BE2C (cell line): ENCODE results near the gene OSM.

Experiments
- DNase-seq: peaks from one replicate; pipeline ENCODE4 v3.0.0-alpha.2; 2020
- H3K27me3 ChIP-seq: fragments of 250-450 bp; sonication (Bioruptor Pico); 2 replicates; pipeline ENCODE4 v1.5.1; 2020; ENCODE audit warnings: mild to moderate bottlenecking
- H3K36me3 ChIP-seq: fragments of 250-450 bp; sonication (Bioruptor Pico); 2 replicates; pipeline ENCODE4 v1.5.1; 2020; ENCODE audit warnings: mild to moderate bottlenecking
- H3K4me1 ChIP-seq: fragments of 250-450 bp; sonication (Bioruptor Pico); 2 replicates; pipeline ENCODE4 v1.5.1; 2020
- H3K4me3 ChIP-seq: 2 replicates; pipeline ENCODE4 v1.5.1; 2011; ENCODE audit warnings: low read depth, low read length
- H3K9me3 ChIP-seq: fragments of 250-450 bp; sonication (Bioruptor Pico); 2 replicates; pipeline ENCODE4 v1.5.1; 2020
- CTCF ChIP-seq: IDR thresholded peaks from 2 replicates; pipeline ENCODE4 v1.5.1; 2012; ENCODE audit warnings: mild to moderate bottlenecking, low read depth, low read length

OSM gene

GRCh38 chr22:30265131-30265720, 1.4 kb downstream of the OSM start:
- Histone ChIP-seq H3K4me3 (no peak overlapping the region), H3K9me3 (no peaks in the 10 kb centered on the region), H3K27me3 (no peaks in the 10 kb centered on the region), H3K4me1 (no peaks in the 10 kb centered on the region), H3K36me3 (no peaks in the 10 kb centered on the region)
- DNase-seq, result no peak
- TF ChIP-seq CTCF, result no peak

- H3K4me1 ChIP-seq, result no peaks in the 10 kb centered on the region
- H3K27me3 ChIP-seq, result no peaks in the 10 kb centered on the region
- no peak for TF ChIP-seq CTCF
- H3K4me3 ChIP-seq, result no peak overlapping the region
- no peak for DNase-seq
- H3K9me3 ChIP-seq, result no peaks in the 10 kb centered on the region
- H3K36me3 ChIP-seq, result no peaks in the 10 kb centered on the region
Observed at GRCh38 chr22:30263883-30264282, 2.8 kb downstream of the OSM start.

GRCh38 chr22:30262917-30263741, 3.5 kb downstream of the OSM start:
- H3K9me3 ChIP-seq, result no peaks in the 10 kb centered on the region
- H3K4me3 ChIP-seq, result peak overlapping the region; percentile 32
- DNase-seq, result peak; percentile 87
- TF ChIP-seq CTCF, result peak; percentile 97
- H3K27me3 ChIP-seq, result no peaks in the 10 kb centered on the region
- H3K4me1 ChIP-seq, result no peaks in the 10 kb centered on the region
- no peaks in the 10 kb centered on the region for H3K36me3 ChIP-seq

GRCh38 chr22:30262112-30262511, 4.5 kb downstream of the OSM start:
- Histone ChIP-seq H3K4me1 (no peaks in the 10 kb centered on the region), H3K27me3 (no peaks in the 10 kb centered on the region), H3K4me3 (no peak overlapping the region), H3K36me3 (no peaks in the 10 kb centered on the region), H3K9me3 (no peaks in the 10 kb centered on the region)
- DNase-seq, result no peak
- no peak for TF ChIP-seq CTCF

GRCh38 chr22:30261134-30261533, 5.5 kb downstream of the OSM start:
- Histone ChIP-seq H3K4me1 (0 out of 2 replicates have a peak, but pooled peaks cover 2% of the 10 kb centered on the region), H3K4me3 (no peak overlapping the region), H3K27me3 (no peaks in the 10 kb centered on the region), H3K36me3 (no peaks in the 10 kb centered on the region), H3K9me3 (no peaks in the 10 kb centered on the region)
- no peak for DNase-seq
- no peak for TF ChIP-seq CTCF

GRCh38 chr22:30260682-30261081, 6.0 kb downstream of the OSM start:
- H3K9me3 ChIP-seq, result no peaks in the 10 kb centered on the region
- H3K4me1 ChIP-seq, result 0 out of 2 replicates have a peak, but pooled peaks cover 2% of the 10 kb centered on the region
- H3K27me3 ChIP-seq, result no peaks in the 10 kb centered on the region
- no peak overlapping the region for H3K4me3 ChIP-seq
- no peak for TF ChIP-seq CTCF
- no peaks in the 10 kb centered on the region for H3K36me3 ChIP-seq
- DNase-seq, result no peak
